T47D (cell line): Measurements from ENCODE around the gene CYP27B1.

ENCODE experiments used
- DNase-seq, 2 experiments: peaks; one replicate each; pipeline versions ENCODE4 v3.0.0 to v3.0.0-alpha.2; 2011 to 2012; ENCODE audit warnings: low read depth in 1 of 2, low spot score in 1 of 2
- JUND ChIP-seq: IDR thresholded peaks from 2 replicates; pipeline ENCODE4 v1.6.1; 2012; ENCODE audit warnings: low read depth
- in situ Hi-C: cut with HindIII; loops from 2 replicates; pipeline ENCODE4 v1.10.0; 2016; ENCODE audit warnings: low sequenced_read_pairs, low pct_unique_long_range_greater_than_20kb

The CYP27B1 gene

GRCh38 chr12:57767876-57768275 is 998 bp upstream of the CYP27B1 start:
- in situ Hi-C loops: no loop called here
- no peak for DNase-seq
- TF ChIP-seq JUND: no peak

GRCh38 chr12:57767305-57767698 is 424 bp upstream of the CYP27B1 start:
- in situ Hi-C loops: no loop called here
- no peak for DNase-seq
- TF ChIP-seq JUND: no peak

- in situ Hi-C loops: no loop called here
- no peak for DNase-seq
- TF ChIP-seq JUND: no peak
Observed at GRCh38 chr12:57765698-57766463, 997 bp downstream of the CYP27B1 start.

GRCh38 chr12:57765003-57765697 is 1.7 kb downstream of the CYP27B1 start:
- TF ChIP-seq JUND: no peak
- peak; percentile 55 to 63 for DNase-seq
- in situ Hi-C loops: no loop called here

GRCh38 chr12:57764662-57765002 is 2.2 kb downstream of the CYP27B1 start:
- in situ Hi-C loops: no loop called here
- no peak for TF ChIP-seq JUND
- DNase-seq: peak in 1 of 2 experiments; percentile 45

GRCh38 chr12:57763881-57764661 is 2.8 kb downstream of the CYP27B1 start:
- no peak for TF ChIP-seq JUND
- in situ Hi-C loops: no loop called here
- no peak for DNase-seq

- in situ Hi-C loops: no loop called here
- no peak for DNase-seq
- no peak for TF ChIP-seq JUND
Observed at GRCh38 chr12:57762463-57762862, 4.4 kb downstream of the CYP27B1 start.

GRCh38 chr12:57761391-57761998 is 5.4 kb downstream of the CYP27B1 start:
- in situ Hi-C loops: no loop called here
- DNase-seq: no peak
- TF ChIP-seq JUND: no peak

- no peak for TF ChIP-seq JUND
- no peak for DNase-seq
- in situ Hi-C loops: no loop called here
Observed at GRCh38 chr12:57760347-57760982, 6.4 kb downstream of the CYP27B1 start.

GRCh38 chr12:57759360-57759980 is 7.4 kb downstream of the CYP27B1 start:
- no peak for TF ChIP-seq JUND
- in situ Hi-C loops: no loop called here
- DNase-seq: peak; percentile 76 to 79

GRCh38 chr12:57758552-57759359 is 8.1 kb downstream of the CYP27B1 start:
- no peak for DNase-seq
- in situ Hi-C loops: no loop called here
- TF ChIP-seq JUND: no peak
